SK-MEL-5 (cell line): ENCODE measurements around the gene MTRFR. TPM values are rescaled to one million over a fixed set of nuclear protein-coding genes. Genes with fewer than 3 reads are reported as not detected.
"Not testable (repeated sequence)": the region's sequence is repeated elsewhere in the genome, so short reads cannot be mapped to it uniquely, and the experiment has no call there.

Source experiments
- DNase-seq: peaks from one replicate; pipeline ENCODE4 v3.0.0-alpha.2; 2016; ENCODE audit warnings: low read depth, low spot score
- in situ Hi-C: cut with HindIII; loops from 2 replicates; pipeline ENCODE4 v1.10.0; 2016; ENCODE audit warnings: low sequenced_read_pairs, high pct_unique_total_duplicates, low pct_unique_long_range_greater_than_20kb
- total RNA-seq: library from RNA; depleted of rRNA; stranded (reverse); fragments of >200 nt; shearing (Covaris generic); gene quantifications from 2 replicates; pipeline ENCODE4 v1.2.3, GENCODE V29; 2014

Gene MTRFR
- total RNA-seq, 1 experiment from 2014 or later: 6.9 TPM

DNA sequence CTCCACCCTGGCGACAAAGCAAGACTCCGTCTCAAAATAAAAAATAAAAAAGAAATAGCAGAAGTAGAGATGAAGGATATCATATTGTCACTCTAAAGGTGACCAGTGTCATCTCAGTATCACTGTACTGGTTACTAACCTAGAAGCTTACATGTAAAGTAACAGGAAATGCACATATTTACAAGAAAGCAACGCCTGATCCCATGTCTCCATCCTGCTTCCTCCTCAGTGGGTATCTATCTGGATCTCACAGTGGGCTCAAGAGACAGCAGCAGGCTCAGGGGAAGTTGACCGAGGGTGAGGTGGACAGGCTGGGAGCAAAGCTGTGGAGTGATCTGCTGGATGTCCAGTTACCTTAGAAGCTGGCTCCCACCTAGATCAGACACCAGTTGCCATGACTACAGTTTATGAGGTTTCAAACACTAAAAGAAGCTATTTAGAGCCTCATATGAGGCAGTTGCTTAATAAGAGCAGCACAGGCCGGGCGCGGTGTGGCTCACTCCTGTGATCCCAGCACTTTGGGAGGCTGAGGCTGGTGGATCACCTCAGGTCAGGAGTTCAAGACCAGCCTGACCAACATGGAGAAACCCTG lies 10.5 kb downstream of the MTRFR start:
- DNase-seq: no peak
- in situ Hi-C loops: no loop called here

DNA sequence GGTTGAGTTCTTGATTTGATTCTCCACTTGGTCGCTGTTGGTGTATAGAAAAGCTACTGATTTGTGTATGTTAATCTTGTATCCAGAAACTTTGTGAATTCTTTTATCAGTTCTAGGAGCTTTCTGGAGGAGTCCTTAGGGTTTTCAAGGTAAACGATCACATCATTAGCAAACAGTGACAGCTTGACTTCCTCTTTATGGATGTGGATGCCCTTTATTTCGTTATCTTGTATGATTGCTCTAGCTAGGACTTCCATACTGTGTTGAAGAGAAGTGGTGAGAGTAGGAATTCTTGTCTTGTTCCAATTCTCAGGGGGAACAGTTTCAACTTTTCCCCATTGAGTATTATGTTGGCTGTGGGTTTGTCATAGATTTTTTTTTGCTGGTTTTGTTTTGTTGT lies 12.4 kb downstream of the MTRFR start:
- in situ Hi-C loops: no loop called here
- no peak for DNase-seq

DNA sequence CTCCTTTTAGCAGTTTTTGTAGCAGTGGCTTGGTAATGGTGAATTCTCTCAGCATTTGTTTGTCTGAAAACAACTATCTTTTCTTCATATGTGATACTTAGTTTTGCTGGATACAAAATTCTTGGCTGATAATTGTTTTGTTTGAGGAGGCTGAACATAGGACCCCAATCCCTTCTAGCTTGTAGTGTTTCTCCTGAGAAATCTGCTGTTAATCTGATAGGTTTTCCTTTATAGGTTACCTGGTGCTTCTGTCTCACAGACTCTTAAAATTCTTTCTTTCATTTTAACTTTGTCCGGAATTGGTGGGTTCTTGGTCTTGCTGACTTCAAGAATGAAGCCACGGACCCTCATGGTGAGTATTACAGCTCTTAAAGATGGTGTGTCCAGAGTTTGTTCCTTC lies 14.9 kb downstream of the MTRFR start:
- in situ Hi-C loops, DNase-seq: not testable (repeated sequence)

DNA sequence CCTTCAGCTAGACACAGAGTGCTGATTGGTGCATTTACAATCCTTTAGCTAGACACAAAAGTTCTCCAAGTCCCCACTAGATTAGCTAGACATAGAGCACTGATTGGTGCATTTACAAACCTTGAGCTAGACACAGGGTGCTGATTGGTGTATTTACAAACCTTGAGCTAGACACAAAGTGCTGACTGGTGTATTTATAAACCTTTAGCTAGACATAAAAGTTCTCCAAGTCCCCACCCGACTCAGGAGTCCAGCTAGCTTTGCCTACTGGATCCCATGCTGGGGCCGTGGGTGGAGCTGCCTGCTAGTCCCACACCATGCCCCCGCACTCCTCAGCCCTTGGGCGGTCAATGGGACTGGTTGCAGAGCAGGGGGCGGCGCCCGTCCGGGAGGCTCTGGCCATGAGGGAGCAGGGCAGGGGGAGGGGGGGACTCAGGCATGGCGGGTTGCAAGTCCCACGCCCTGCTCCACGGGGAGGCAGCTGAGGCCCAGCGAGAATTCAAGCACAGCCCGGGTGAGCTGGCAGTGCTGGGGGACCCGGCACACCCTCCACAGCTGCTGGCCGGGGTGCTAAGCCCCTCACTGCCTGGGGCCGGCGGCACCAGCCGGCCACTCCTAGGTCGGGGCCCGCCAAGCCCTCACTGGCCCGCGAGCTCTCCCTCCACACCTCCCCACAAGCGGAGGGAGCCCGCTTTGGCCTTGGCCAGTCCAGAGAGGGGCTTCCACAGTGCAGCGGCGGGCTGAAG lies 15.9 kb downstream of the MTRFR start:
- in situ Hi-C loops, DNase-seq: not testable (repeated sequence)

DNA sequence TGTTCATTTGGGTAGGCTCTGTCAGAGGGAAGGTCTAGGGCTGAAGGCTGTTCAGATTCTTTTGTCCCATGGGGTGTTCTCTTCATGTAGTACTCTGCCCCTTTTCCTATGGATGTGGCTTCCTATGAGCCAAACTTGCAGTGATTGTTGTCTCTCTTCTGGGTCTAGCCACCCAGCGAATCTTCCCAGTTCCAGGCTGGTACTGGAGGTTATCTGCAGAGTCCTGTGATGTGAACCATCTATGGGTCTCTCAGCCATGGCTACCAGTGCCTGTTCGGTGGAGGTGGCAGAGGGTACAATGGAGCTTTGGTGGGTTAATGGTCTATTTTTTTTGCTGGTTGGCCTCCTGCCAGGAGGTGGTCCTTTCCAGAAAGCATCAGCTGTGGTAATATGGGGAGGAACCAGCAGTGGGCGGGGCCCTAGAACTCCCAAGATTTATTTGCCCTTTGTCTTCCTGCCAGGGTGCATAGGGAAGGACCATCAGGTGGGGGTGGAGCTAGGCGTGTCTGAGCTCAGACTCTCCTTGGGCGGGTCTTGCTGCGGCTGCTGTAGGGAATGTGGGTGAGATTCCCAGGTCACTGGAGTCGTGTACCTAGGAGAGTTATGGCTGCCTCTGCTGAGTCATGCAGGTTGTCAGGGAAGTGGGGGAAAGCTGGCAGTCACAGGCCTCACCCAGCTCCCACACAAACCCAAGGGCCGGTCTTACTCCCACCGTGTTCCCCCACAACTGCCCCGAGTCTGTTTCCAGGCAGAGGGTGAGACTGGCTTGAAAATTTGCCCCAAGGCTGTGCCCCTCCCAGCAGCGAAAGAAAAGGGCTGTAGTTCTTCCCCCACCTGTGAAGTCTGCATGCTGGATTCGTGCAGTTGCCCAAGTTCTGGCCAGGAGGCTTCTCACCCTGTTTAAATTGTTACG lies 17.5 kb downstream of the MTRFR start:
- no peak for DNase-seq
- in situ Hi-C loops: no loop called here

DNA sequence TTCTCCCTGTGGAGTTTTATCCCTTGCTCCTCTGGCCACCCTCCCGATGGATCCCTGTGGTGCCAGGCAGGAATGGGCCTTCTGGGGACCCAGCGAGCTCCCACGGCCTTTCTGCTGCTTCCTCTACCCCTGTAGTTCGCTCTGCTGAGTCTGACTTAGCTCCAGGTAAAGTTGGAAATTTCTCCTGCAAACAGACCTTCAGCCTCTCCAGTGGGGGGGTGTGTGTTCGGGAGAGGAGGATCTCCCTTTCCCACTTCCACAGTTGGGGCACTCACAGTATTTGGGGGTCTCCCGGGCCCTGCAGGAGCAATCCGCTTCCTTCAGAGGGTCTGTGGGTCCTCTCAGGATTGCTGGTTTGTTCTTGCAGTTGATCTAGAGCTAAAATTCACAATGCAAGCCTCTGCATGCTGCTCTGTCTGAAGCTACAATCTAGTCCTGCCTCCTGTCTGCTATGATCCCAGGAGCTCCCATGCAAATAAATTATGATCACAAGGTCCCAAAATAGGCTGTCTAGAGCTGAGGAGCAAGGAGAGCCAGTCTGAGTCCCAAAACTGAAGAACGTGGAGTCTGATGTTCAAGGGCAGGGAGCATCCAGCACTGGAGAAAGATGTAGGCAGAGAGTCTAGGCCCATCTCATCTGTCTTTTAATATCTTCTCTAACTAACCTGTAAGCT lies 18.3 kb downstream of the MTRFR start:
- DNase-seq: no peak
- in situ Hi-C loops: no loop called here

DNA sequence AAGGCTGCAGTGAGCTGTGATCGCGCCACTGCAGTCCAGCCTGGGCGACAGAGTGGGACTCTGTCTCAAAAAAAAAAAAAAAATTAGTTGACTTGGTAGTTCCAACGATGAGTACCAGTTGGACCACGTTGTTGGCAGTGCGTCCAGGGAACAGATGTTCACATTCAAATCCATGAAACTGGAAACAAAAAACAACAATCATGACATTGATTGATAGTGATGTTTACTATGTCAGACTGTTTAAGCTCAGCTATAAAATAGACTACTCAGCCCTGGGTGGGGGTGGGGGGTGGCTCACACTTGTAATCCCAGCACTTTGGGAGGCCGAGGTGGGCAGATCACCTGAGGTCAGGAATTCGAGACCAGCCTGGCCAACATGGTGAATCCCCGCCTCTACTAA lies 19.1 kb downstream of the MTRFR start:
- in situ Hi-C loops, DNase-seq: not testable (repeated sequence)

DNA sequence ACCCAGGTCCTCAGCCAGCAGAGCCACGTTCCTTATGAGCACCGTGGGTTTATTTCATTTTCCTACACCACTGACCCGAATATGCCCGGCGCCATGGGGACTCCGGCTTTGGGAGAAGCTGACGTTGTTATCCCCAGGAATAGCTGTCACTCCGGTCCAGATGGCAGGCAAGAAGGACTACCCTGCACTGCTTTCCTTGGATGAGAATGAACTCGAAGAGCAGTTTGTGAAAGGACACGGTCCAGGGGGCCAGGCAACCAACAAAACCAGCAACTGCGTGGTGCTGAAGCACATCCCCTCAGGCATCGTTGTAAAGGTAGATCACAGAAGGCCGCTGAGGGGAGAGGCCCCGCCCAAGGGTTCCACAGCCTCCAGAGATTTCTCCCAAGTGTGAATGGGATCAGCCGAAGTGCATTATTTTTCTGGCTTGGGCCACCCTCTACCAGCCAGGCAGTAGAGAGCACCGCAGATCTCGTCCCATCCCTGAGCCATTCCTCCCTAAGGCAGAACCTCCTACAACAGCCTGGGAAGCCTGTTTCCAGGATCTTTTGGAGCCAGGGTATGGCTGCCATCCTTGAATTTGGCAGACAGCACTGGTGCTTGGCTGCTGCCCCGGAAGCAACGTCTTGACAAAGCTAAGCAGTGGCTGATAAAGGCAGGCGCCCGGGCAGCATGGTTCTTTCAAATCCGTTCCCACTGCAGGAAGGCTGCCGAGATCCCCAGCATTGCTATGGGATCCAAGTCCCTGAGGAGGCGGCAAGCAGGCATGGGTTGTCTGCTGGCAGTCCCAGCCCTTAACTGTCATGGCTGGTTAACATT lies 20.6 kb downstream of the MTRFR start:
- no peak for DNase-seq
- in situ Hi-C loops: no loop called here

DNA sequence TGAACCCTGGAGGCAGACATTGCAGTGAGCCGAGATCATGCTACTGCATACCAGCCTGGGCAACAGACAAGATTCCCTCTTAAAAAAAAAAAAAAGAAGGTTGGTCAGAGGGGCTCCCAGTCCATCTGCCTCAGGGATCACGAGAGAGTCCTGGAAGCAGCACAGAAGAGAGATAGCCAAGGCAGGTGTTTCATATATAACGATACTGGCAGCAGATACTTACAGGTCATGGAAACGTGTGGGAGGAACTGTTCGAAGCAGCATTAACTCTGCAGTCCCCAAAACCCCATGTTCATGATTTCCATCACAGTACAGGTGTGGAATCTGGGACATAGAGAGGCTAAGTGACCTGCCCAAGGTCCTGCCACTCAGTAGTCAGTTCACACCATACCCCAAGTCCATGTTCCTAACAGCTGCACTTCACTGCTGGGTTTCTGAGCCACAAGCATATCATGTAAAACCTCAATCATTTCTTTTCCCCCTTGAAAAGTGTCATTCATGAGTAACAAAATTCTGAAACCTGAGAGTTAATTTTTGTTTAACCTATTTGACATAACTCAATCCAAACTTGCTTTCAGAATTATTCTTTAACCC lies 21.7 kb downstream of the MTRFR start:
- in situ Hi-C loops: no loop called here
- DNase-seq: no peak

DNA sequence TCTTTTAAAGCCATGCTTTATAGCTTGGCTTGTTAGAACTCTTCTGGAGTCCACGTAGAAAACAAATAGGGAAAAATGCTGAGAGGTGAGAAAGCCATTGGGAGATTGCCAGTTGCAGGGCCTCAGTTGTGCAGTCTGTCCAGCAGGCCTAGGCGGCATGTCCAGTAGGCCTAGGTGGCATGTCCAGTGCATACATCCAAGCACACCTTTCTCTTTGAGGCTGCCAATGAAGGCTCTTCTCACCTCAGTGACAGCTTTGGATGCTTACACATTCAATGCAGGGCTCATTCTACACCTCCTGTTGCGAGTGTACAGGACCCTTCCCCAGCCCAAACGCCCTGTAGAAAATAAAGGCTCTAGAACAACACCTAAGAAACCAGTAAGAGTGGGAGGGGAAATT lies 25.4 kb downstream of the MTRFR start:
- no peak for DNase-seq
- in situ Hi-C loops: no loop called here

DNA sequence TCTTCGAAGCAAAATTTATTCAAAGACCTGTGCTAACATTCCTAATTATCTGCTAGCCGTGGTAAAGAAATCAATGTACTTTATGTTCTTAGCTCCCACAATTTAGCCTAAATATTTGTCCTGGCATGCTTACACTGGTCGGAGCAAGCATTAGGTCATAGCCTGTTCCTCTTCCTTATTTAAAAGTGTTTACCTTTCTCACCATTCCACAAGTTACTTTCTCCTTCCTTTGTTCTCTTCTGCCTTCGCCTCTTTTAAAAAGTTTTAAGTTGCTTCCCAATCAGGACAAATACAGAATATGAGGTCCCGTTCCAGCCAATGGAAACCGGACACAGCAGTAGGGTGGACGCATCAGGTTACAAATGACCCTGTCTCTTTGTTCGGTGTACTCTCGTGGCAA lies 26.8 kb downstream of the MTRFR start:
- DNase-seq: no peak
- in situ Hi-C loops: no loop called here

DNA sequence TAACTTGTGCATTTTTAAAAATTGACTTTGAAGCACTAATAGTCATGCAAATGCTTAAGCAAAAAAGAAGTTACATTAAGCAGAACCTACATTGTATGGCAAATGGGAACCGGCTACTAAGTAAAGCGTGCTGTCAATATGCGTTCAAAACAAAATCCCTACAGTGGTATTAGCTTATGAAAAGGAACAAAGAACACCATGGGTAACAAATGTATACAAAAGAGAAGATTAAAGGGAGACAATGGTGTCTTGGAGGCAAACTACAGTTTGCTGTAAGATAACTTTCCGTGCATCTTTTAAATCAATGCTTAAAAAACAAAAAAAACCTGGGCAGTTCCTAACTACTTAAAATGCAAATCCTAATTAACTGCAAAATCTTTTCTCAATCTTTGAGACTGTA lies 28.0 kb downstream of the MTRFR start:
- DNase-seq: no peak
- in situ Hi-C loops: no loop called here

DNA sequence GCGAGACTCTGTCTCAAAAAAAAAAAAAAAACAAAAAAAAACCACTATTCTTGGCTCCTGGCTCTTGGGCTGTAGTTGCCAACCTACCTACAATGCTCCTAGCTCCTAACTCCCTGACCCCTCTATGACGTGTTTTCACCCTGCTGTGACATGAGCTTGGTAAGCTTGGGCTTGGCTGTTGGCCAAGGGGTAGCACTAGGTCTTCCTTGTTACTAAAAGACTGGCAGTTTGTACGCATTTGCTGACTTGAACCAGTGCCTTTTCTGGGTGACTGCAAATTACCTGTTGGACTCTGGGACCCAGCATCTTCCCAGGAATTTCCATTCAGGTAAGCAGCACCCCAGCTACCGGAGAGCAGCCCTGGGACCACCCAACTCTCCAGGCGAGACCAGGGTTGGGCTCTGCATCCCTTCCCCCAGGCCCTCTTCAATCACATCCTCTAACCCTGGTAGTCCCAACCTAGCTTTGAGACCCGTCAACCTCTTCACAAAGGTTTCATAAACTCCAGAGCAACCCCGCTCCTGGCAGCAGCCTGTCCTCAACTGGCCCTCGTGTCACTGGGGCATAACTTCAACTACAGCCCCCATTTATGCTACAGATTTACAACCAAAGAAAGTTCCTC lies 30.1 kb downstream of the MTRFR start:
- DNase-seq: no peak
- in situ Hi-C loops: no loop called here

DNA sequence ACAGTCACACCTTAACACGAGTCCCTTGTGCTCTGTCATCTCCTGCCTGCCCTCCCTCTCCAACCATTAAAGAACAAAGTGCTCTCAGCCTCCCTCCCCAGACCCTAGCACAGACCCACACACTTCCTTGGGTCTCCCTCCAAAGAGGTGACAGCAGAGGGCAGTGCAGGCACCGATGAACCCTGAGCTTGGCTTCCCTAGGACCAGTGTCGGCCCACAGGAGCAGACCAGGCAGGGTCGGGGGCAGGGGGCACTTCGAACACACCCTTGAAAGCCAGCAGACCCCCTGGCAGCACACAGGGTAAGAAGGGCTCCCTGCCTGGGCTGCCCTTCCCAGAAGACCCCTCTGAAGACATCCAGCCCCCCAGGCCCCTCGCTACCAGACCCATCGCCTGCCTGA lies 31.4 kb downstream of the MTRFR start:
- peak; percentile 55 for DNase-seq
- in situ Hi-C loops: no loop called here

DNA sequence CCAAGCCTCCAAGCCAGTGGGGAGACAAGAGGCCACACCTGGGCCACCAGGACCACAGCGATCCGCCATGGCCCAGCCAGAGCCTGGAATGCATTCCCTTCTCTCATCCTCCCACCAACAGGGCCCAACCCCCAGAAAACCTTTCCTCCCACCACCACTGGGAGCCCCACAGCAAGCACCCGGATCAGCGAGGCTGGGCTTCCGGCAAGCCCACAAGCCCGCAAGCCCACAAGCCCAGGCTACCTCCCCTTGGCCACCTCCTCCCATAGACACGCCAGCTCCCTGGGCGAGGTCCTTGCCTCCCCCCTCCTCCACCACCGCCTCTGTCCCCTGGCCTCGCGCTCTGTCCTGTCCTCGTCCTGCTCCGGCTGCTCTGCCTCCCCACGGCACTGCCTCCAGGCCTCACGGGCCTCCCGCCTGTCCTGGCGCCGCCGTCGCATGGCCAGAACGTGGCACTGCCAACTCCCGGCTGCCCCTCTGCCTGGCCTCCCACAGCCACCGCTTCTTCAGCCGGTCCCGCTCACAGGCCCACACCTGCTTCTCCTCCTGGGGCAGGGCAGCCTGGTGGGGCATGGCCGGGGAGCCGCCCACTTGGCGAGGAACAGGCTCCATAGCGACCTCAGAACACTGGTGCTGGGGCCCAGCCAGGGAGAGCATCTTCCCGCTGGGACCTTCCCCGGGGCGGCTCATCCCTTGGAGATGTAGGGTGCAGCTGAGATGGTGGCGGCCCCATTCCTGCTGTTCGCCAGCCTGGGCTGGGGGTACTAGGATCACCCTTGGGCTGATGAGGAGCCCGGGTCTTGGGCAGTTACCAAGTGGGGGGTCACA lies 32.8 kb downstream of the MTRFR start:
- DNase-seq: no peak
- in situ Hi-C loops: no loop called here
